ENCODE measurements around the gene PHF2.

DNA sequence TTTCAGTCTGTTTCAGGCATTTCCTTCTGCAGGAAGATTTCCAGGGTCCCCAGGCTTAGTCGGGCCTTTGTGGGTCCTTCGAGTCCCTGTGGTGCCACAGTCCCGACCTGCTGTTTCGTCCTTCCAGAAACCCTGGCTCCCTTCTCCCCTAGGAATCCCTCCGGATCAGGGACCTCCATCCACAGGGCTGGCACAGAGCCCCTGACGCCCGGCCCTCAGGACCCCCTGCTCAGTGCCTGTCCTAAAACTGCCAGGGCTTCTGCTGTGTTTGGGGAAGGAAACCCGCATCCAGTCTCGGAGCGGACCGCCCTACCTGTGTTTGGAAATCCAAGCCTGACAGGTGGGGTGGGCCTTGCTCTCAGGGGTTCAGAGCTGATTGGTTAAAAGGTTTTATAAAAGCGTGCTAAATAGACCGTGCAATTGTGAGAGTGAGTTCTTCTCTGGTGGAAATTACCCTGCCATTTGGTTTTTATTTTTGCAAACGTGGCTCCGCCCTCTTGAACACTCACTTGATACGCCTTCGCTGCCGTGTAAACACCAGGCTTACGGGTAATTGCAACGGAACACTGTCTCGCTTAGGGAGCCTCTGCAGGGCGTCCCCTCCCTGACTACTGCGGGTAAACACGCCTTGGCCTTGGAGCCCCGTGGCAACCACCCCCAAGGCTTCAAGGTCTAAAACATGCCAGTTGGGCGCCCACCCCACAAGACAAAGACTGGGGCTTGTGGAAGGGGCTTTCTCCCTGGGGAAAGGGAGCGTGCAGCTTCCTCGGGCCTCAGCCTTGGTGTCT, 121.2 kb downstream of the PHF2 start:
- TF ChIP-seq, protein P1, sequence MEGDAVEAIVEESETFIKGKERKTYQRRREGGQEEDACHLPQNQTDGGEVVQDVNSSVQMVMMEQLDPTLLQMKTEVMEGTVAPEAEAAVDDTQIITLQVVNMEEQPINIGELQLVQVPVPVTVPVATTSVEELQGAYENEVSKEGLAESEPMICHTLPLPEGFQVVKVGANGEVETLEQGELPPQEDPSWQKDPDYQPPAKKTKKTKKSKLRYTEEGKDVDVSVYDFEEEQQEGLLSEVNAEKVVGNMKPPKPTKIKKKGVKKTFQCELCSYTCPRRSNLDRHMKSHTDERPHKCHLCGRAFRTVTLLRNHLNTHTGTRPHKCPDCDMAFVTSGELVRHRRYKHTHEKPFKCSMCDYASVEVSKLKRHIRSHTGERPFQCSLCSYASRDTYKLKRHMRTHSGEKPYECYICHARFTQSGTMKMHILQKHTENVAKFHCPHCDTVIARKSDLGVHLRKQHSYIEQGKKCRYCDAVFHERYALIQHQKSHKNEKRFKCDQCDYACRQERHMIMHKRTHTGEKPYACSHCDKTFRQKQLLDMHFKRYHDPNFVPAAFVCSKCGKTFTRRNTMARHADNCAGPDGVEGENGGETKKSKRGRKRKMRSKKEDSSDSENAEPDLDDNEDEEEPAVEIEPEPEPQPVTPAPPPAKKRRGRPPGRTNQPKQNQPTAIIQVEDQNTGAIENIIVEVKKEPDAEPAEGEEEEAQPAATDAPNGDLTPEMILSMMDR (IDR thresholded peaks at IDR 0.05): no peak
- TF ChIP-seq TEAD4 (IDR thresholded peaks at IDR 0.05; ENCODE audit: borderline replicate concordance, insufficient read depth) (no peak), JUND (IDR thresholded peaks at IDR 0.05) (no peak), MXI1 (IDR thresholded peaks at IDR 0.05; ENCODE audit: low read depth, low read length) (no peak), TAF1 (IDR thresholded peaks at IDR 0.05; ENCODE audit: borderline replicate concordance, low read depth, low read length) (no peak)

All from SK-N-SH (cell line).